GM15510 (cell line): ENCODE measurements around the gene ITPA.

ENCODE experiments used
- POLR2A ChIP-seq: IDR thresholded peaks from 3 replicates; pipeline ENCODE4 v1.6.1; 2011; ENCODE audit warnings: borderline replicate concordance; ENCODE audit not compliant: insufficient read length; ENCODE audit errors: extremely low read depth

ITPA gene

GRCh38 chr20:3242172-3242692, 32.9 kb downstream of the ITPA start:
- TF ChIP-seq POLR2A = no peak

- no peak for TF ChIP-seq POLR2A
Measured at GRCh38 chr20:3243718-3244358, 34.5 kb downstream of the ITPA start.

GRCh38 chr20:3244613-3245012, 35.3 kb downstream of the ITPA start:
- no peak for TF ChIP-seq POLR2A

- TF ChIP-seq POLR2A = no peak
Measured at GRCh38 chr20:3245156-3245555, 35.9 kb downstream of the ITPA start.

- TF ChIP-seq POLR2A = no peak
Measured at GRCh38 chr20:3245711-3246110, 36.4 kb downstream of the ITPA start.

GRCh38 chr20:3246682-3247081, 37.4 kb downstream of the ITPA start:
- TF ChIP-seq POLR2A = no peak

GRCh38 chr20:3247638-3248037, 38.3 kb downstream of the ITPA start:
- no peak for TF ChIP-seq POLR2A

- no peak for TF ChIP-seq POLR2A
Measured at GRCh38 chr20:3248167-3248992, 39.1 kb downstream of the ITPA start.

- TF ChIP-seq POLR2A = no peak
Measured at GRCh38 chr20:3248993-3249347, 39.7 kb downstream of the ITPA start.

- no peak for TF ChIP-seq POLR2A
Measured at GRCh38 chr20:3250091-3250504, 40.8 kb downstream of the ITPA start.

GRCh38 chr20:3251806-3252205, 42.5 kb downstream of the ITPA start:
- TF ChIP-seq POLR2A = no peak

GRCh38 chr20:3255728-3256127, 46.4 kb downstream of the ITPA start:
- TF ChIP-seq POLR2A = no peak

GRCh38 chr20:3258429-3258828, 49.1 kb downstream of the ITPA start:
- no peak for TF ChIP-seq POLR2A

GRCh38 chr20:3262566-3262965, 53.3 kb downstream of the ITPA start:
- TF ChIP-seq POLR2A = no peak

- TF ChIP-seq POLR2A = no peak
Measured at GRCh38 chr20:3270051-3270450, 60.8 kb downstream of the ITPA start.

- TF ChIP-seq POLR2A = no peak
Measured at GRCh38 chr20:3273371-3273770, 64.1 kb downstream of the ITPA start.
